HG03095 (cell line): ENCODE results near the gene TCF12.
"Not testable (repeated sequence)": the region's sequence is repeated elsewhere in the genome, so short reads cannot be mapped to it uniquely, and the experiment has no call there.

Experiments used
- ATAC-seq: cut with Tn5 transposase; IDR thresholded peaks from one replicate; pipeline ENCODE4 v1.9.1; 2021; ENCODE audit warnings: moderate library complexity; ENCODE audit not compliant: unreplicated experiment

Gene TCF12

GRCh38 chr15:57089815-57090495 lies 171.5 kb downstream of the TCF12 start:
- no peak for ATAC-seq

GRCh38 chr15:57090496-57090859 lies 172.0 kb downstream of the TCF12 start:
- ATAC-seq, result no peak

GRCh38 chr15:57091636-57092035 lies 173.2 kb downstream of the TCF12 start:
- no peak for ATAC-seq

GRCh38 chr15:57092252-57092651 lies 173.8 kb downstream of the TCF12 start:
- no peak for ATAC-seq

- no peak for ATAC-seq
These were observed 176.1 kb downstream of the TCF12 start for GRCh38 chr15:57094321-57095257.

GRCh38 chr15:57095896-57096295 lies 177.5 kb downstream of the TCF12 start:
- ATAC-seq, result no peak

- ATAC-seq, result no peak
These were observed 178.8 kb downstream of the TCF12 start for GRCh38 chr15:57097246-57097645.

- not testable (repeated sequence) for ATAC-seq
These were observed 179.6 kb downstream of the TCF12 start for GRCh38 chr15:57097919-57098543.

GRCh38 chr15:57098896-57099295 lies 180.5 kb downstream of the TCF12 start:
- ATAC-seq, result no peak

- ATAC-seq, result no peak
These were observed 181.7 kb downstream of the TCF12 start for GRCh38 chr15:57100136-57100539.

GRCh38 chr15:57102858-57103257 lies 184.4 kb downstream of the TCF12 start:
- ATAC-seq, result no peak

- ATAC-seq, result no peak
These were observed 189.9 kb downstream of the TCF12 start for GRCh38 chr15:57108296-57108695.

GRCh38 chr15:57109005-57109404 lies 190.6 kb downstream of the TCF12 start:
- ATAC-seq, result no peak

- ATAC-seq, result no peak
These were observed 192.6 kb downstream of the TCF12 start for GRCh38 chr15:57111002-57111401.

GRCh38 chr15:57112178-57112577 lies 193.7 kb downstream of the TCF12 start:
- no peak for ATAC-seq

- ATAC-seq, result no peak
These were observed 195.6 kb downstream of the TCF12 start for GRCh38 chr15:57114070-57114469.

- ATAC-seq, result no peak
These were observed 199.8 kb downstream of the TCF12 start for GRCh38 chr15:57118013-57118799.

- no peak for ATAC-seq
These were observed 203.8 kb downstream of the TCF12 start for GRCh38 chr15:57122080-57122840.

- ATAC-seq, result no peak
These were observed 205.6 kb downstream of the TCF12 start for GRCh38 chr15:57124036-57124435.

- no peak for ATAC-seq
These were observed 210.6 kb downstream of the TCF12 start for GRCh38 chr15:57129064-57129463.
